Activated naive CD8-positive, alpha-beta T cell treated with anti-CD3 and anti-CD28 coated beads, Interleukin-2, amount 10 ng/mL, durations not matched to agents 7 days and 5 days (primary cell): ENCODE data around the gene MEGF11. TPM values are rescaled to one million over a fixed set of nuclear protein-coding genes. Genes with fewer than 3 reads are reported as not detected.

ENCODE experiments used
- ATAC-seq: fragments of 150-1000 bp; cut with Tn5 transposase; one replicate; pipeline ENCODE4 v1.10.0; 2021; ENCODE audit warnings: low read depth, moderate library complexity
- POLR2A ChIA-PET: fragments of 350-600 bp; sonication (Branson Sonifier 250); formaldehyde crosslinking; loops from one replicate; lab custom pipeline; 2021; ENCODE audit warnings: antibody characterized with exemption; lab: Charles Lee
- DNase-seq: peaks from one replicate; pipeline ENCODE4 v3.0.0; 2021
- H3K27ac Mint-ChIP-seq: one replicate; pipeline ENCODE4 v1.8.0; 2022; ENCODE audit warnings: mild to moderate bottlenecking, mixed read lengths
- H3K27me3 Mint-ChIP-seq: one replicate; pipeline ENCODE4 v1.8.0; 2022; ENCODE audit warnings: mild to moderate bottlenecking, moderate library complexity, mixed read lengths
- H3K36me3 Mint-ChIP-seq: one replicate; pipeline ENCODE4 v1.8.0; 2021; ENCODE audit warnings: mild to moderate bottlenecking, mixed read lengths
- H3K4me1 Mint-ChIP-seq: one replicate; pipeline ENCODE4 v1.8.0; 2021; ENCODE audit warnings: mixed read lengths
- H3K4me3 Mint-ChIP-seq: one replicate; pipeline ENCODE4 v1.8.0; 2022; ENCODE audit warnings: mild to moderate bottlenecking, moderate library complexity, mixed read lengths
- H3K9me3 Mint-ChIP-seq: one replicate; pipeline ENCODE4 v1.8.0; 2021; ENCODE audit warnings: mixed read lengths
- total RNA-seq, 2 experiments: library from RNA; stranded (reverse); gene quantifications; one replicate each; pipeline ENCODE4 v1.2.3, GENCODE V29; 2021

Gene MEGF11
- total RNA-seq, 2 experiments from 2014 or later = not detected

DNA sequence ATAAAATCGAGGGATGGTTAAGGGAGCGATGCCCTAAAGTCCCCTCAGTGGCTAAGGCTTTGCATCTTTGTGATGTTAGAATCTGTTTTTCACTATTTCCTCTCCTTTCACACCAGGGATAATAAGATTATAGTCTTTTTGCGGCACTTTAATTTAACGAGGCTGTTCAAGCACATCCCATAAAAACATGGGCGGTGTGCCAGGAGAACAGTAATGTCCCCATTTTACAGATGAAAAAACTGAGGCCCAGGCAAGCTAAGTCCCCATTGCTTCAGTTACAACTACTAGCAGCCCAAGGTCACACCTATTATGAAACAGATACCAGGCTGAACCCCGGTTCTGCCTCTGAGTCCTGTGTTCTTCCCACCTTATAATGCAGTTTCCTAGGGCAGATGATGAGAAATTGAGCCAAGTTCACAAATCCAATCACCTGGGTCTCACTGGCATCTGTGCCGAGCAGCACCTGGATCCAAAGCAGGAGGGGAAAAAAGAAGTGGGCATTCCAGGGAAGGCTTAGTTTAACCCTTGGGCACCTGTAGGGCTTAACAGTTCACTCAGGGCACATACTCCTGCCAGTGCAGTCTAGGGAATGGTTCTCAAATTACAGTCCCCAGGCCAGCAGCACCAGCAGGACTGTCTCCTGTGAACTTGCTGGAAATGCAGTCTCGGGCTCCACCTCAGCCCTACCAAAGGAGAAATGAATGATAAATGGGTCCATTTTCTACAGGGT, 215.0 kb downstream of the MEGF11 start:
- H3K27ac Mint-ChIP-seq = no peak overlapping the region
- POLR2A ChIA-PET = interaction anchor here (0.5 kb wide), 1 partner anchor 52 kb away, joined by 5 read pairs; no protein-coding TSS in a partner anchor
- no peaks in the 10 kb centered on the region for H3K9me3 Mint-ChIP-seq
- no peaks in the 10 kb centered on the region for H3K36me3 Mint-ChIP-seq
- DNase-seq (no peak), ATAC-seq (no peak)
- H3K4me1 Mint-ChIP-seq = no peaks in the 10 kb centered on the region
- peaks cover 42% of the 10 kb centered on the region for H3K27me3 Mint-ChIP-seq
- H3K4me3 Mint-ChIP-seq = no peak overlapping the region

GRCh38 chr15:66036859-66037258, 216.7 kb downstream of the MEGF11 start:
- Mint-ChIP-seq H3K9me3 (peaks cover 3% of the 10 kb centered on the region), H3K27me3 (peaks cover 36% of the 10 kb centered on the region), H3K4me1 (no peaks in the 10 kb centered on the region), H3K36me3 (peaks cover 1% of the 10 kb centered on the region), H3K27ac (no peak overlapping the region), H3K4me3 (no peak overlapping the region)
- no peak for DNase-seq
- ATAC-seq = no peak
- POLR2A ChIA-PET = no interaction called here

DNA sequence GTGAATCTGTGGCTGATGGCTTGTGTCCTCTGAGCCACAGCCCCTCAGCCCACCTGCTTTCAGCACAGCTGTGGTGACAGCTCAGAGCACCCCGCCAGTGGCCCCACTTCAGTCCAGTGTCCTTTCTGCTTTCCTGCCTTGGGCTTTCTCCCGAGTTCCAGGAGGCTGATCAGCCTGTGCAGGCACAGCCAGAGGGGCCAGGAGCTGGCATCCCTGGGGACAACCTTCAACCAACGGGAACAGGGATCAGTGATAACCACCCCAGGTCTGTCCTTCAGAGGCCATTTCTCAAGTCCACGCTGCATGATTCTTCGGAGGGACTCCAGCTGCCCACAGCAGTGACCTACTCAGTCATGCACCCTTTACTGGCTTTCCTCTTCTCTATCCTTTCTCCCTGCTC, 217.6 kb downstream of the MEGF11 start:
- peaks cover 39% of the 10 kb centered on the region for H3K27me3 Mint-ChIP-seq
- DNase-seq = no peak
- H3K4me3 Mint-ChIP-seq = no peak overlapping the region
- no peak overlapping the region for H3K27ac Mint-ChIP-seq
- no peak for ATAC-seq
- H3K9me3 Mint-ChIP-seq = peaks cover 3% of the 10 kb centered on the region
- no peaks in the 10 kb centered on the region for H3K4me1 Mint-ChIP-seq
- H3K36me3 Mint-ChIP-seq = peaks cover 1% of the 10 kb centered on the region
- POLR2A ChIA-PET = no interaction called here

GRCh38 chr15:66033143-66033542, 220.4 kb downstream of the MEGF11 start:
- no peak overlapping the region for H3K27ac Mint-ChIP-seq
- peaks cover 4% of the 10 kb centered on the region for H3K4me1 Mint-ChIP-seq
- ATAC-seq = no peak
- no peak overlapping the region for H3K4me3 Mint-ChIP-seq
- H3K36me3 Mint-ChIP-seq = peaks cover 1% of the 10 kb centered on the region
- H3K9me3 Mint-ChIP-seq = peaks cover 3% of the 10 kb centered on the region
- POLR2A ChIA-PET = no interaction called here
- no peak for DNase-seq
- H3K27me3 Mint-ChIP-seq = peaks cover 28% of the 10 kb centered on the region

DNA sequence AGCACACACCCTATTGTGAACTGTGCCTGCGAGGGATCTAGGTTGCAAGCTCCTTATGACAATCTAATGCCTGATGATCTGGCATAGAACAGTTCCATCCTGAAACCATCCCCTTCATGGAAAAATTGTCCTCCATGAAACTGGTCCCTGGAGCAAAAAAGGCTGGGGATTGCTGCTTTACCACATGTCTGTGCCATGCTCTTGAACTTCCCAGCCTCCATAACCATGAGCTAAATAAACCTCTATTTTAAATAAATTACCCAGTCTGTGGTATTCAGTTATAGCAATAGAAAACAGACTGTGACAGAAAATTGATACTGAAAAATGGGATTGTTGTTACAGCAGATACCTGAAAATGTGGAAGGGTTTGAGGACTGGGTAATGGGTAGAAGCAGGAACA, 221.5 kb downstream of the MEGF11 start:
- peaks cover 1% of the 10 kb centered on the region for H3K36me3 Mint-ChIP-seq
- H3K27me3 Mint-ChIP-seq = peaks cover 22% of the 10 kb centered on the region
- H3K9me3 Mint-ChIP-seq = peaks cover 3% of the 10 kb centered on the region
- no peak for DNase-seq
- no peak overlapping the region for H3K27ac Mint-ChIP-seq
- no peak for ATAC-seq
- no peak overlapping the region for H3K4me3 Mint-ChIP-seq
- POLR2A ChIA-PET = no interaction called here
- peaks cover 8% of the 10 kb centered on the region for H3K4me1 Mint-ChIP-seq

- peaks cover 3% of the 10 kb centered on the region for H3K9me3 Mint-ChIP-seq
- DNase-seq = no peak
- H3K27ac Mint-ChIP-seq = no peak overlapping the region
- POLR2A ChIA-PET = no interaction called here
- ATAC-seq = no peak
- peaks cover 8% of the 10 kb centered on the region for H3K4me1 Mint-ChIP-seq
- peaks cover 1% of the 10 kb centered on the region for H3K36me3 Mint-ChIP-seq
- peaks cover 18% of the 10 kb centered on the region for H3K27me3 Mint-ChIP-seq
- H3K4me3 Mint-ChIP-seq = no peak overlapping the region
These were observed 222.9 kb downstream of the MEGF11 start for GRCh38 chr15:66030650-66031049.

DNA sequence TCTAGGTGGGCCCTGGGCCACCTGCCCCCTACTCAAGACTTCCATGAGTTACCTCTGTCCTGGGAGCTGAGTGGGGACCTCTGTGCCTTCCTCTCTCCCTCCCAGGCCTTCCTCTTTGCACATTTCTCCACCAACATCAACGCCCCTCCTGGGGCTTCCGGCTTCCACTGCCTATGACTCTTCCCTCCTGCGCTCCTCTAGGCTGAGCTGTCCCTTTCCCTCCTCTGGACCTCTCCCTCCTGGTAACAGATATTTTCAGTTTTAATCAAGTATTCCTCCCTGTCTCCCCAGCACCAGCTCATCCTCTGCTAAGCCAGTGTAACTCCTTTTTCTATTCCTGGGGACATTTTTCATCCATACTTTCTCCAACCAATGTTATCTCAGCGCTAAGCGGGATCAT, 223.9 kb downstream of the MEGF11 start:
- DNase-seq = no peak
- H3K4me3 Mint-ChIP-seq = no peak overlapping the region
- POLR2A ChIA-PET = no interaction called here
- H3K27me3 Mint-ChIP-seq = peaks cover 11% of the 10 kb centered on the region
- ATAC-seq = no peak
- H3K27ac Mint-ChIP-seq = no peak overlapping the region
- peaks cover 8% of the 10 kb centered on the region for H3K4me1 Mint-ChIP-seq
- H3K9me3 Mint-ChIP-seq = peaks cover 3% of the 10 kb centered on the region
- H3K36me3 Mint-ChIP-seq = peaks cover 1% of the 10 kb centered on the region

DNA sequence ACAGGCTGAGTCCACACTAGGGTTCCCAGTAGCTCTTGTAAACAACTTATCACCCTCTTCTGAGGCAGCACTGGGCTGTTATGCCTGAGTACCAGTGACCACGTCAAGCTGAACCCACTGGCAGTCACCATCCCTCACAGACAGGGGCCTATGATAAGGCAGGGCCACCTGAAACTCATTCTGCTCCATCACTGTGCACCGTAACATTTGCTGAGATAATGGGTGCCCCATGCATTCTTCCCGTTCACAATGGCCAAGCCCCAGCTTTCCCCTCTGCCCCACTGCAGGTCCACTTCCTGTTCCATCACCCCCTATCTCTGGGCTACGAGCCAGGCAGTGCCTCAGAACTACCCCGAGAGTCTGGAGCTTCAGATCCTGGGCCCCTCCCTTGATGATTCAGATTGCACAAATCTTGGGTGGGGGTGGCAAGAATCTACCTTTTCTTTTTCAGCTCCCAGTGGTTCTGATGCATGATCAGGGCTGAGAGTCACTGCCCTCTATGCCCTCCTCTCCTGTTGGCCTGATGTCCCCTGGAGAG, 226.2 kb downstream of the MEGF11 start:
- DNase-seq (no peak), ATAC-seq (no peak)
- Mint-ChIP-seq H3K27me3 (peaks cover 12% of the 10 kb centered on the region), H3K36me3 (no peaks in the 10 kb centered on the region), H3K4me1 (peaks cover 8% of the 10 kb centered on the region), H3K9me3 (no peaks in the 10 kb centered on the region), H3K27ac (no peak overlapping the region), H3K4me3 (no peak overlapping the region)
- POLR2A ChIA-PET = interaction anchor here (0.6 kb wide), 1 partner anchor 166 kb away, joined by 3 read pairs; no protein-coding TSS in a partner anchor

GRCh38 chr15:66025972-66026371, 227.6 kb downstream of the MEGF11 start:
- H3K27ac Mint-ChIP-seq = no peak overlapping the region
- no peak overlapping the region for H3K4me3 Mint-ChIP-seq
- H3K9me3 Mint-ChIP-seq = no peaks in the 10 kb centered on the region
- H3K36me3 Mint-ChIP-seq = no peaks in the 10 kb centered on the region
- DNase-seq (no peak), ATAC-seq (no peak)
- POLR2A ChIA-PET = no interaction called here
- H3K27me3 Mint-ChIP-seq = peaks cover 9% of the 10 kb centered on the region
- H3K4me1 Mint-ChIP-seq = peaks cover 8% of the 10 kb centered on the region

DNA sequence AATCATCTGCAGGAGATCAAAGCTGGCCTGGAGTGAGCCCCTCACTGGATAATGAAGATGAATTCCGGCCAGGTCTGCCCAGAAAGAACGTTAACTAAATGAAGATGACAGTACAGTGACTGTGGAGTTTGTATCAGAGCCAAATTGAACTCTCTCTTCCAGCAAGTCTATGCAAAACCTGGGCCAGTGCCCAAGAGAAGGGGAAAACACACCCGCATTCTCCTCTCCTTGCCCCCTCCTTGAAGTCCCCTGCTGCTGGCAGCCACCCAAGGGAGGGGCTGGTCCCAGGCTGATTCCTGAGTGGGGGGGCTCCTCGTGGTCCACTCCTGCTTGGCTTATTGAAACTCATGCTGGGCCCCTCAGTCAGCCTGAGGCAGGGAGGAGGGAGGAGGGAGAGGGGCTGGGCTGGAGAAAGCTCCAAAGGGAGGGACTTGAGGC, 228.5 kb downstream of the MEGF11 start:
- POLR2A ChIA-PET = no interaction called here

GRCh38 chr15:66024116-66024515, 229.4 kb downstream of the MEGF11 start:
- H3K36me3 Mint-ChIP-seq = no peaks in the 10 kb centered on the region
- no peak for DNase-seq
- peaks cover 10% of the 10 kb centered on the region for H3K27me3 Mint-ChIP-seq
- H3K4me3 Mint-ChIP-seq = no peak overlapping the region
- peaks cover 8% of the 10 kb centered on the region for H3K4me1 Mint-ChIP-seq
- H3K9me3 Mint-ChIP-seq = no peaks in the 10 kb centered on the region
- ATAC-seq = no peak
- POLR2A ChIA-PET = no interaction called here
- H3K27ac Mint-ChIP-seq = no peak overlapping the region

More for the DNA sequence above, 228.5 kb downstream of the MEGF11 start:
- no peak overlapping the region for H3K4me3 Mint-ChIP-seq
- DNase-seq (no peak), ATAC-seq (no peak)
- H3K36me3 Mint-ChIP-seq = no peaks in the 10 kb centered on the region
- H3K27me3 Mint-ChIP-seq = peaks cover 9% of the 10 kb centered on the region
- H3K27ac Mint-ChIP-seq = no peak overlapping the region
- H3K4me1 Mint-ChIP-seq = peaks cover 8% of the 10 kb centered on the region
- no peaks in the 10 kb centered on the region for H3K9me3 Mint-ChIP-seq

DNA sequence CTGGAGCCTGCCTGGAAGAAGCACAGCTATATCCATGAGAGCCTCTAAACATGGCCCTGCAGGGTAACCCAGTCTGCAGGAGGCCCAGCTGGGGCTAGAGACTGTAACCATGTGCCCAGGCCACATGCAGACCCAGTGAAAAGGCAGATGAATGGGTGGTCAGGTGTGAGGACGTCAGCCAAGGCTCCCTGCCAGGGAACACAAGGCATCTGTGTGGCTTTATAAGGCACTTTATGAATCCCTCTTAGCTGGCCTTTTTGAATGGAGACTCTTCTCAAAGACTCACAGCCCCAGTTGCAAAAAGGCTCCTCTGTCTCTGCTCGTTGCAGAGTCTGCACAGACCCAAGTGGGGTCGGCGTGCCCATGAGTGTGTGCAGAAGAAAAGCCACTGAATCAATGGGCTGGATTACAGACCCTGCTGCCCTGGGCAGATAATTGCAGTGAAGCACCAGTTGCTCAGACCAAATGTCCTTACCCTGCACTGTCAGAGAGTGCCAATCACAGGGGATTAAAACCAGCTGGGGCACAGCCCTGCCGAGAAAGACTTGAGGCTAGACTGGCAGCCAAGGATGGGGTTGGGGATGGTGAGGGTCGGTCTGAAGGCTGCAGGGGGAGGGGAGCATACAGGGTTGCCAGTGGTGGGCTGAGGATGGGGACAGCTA, 230.1 kb downstream of the MEGF11 start:
- Mint-ChIP-seq H3K36me3 (no peaks in the 10 kb centered on the region), H3K27me3 (peaks cover 12% of the 10 kb centered on the region), H3K9me3 (no peaks in the 10 kb centered on the region), H3K27ac (no peak overlapping the region), H3K4me3 (no peak overlapping the region), H3K4me1 (peaks cover 4% of the 10 kb centered on the region)
- DNase-seq = no peak
- POLR2A ChIA-PET = no interaction called here
- no peak for ATAC-seq

GRCh38 chr15:66022163-66022525, 231.4 kb downstream of the MEGF11 start:
- H3K9me3 Mint-ChIP-seq = no peaks in the 10 kb centered on the region
- H3K4me3 Mint-ChIP-seq = no peak overlapping the region
- no peak for DNase-seq
- no peak overlapping the region for H3K27ac Mint-ChIP-seq
- H3K4me1 Mint-ChIP-seq = no peaks in the 10 kb centered on the region
- POLR2A ChIA-PET = no interaction called here
- no peaks in the 10 kb centered on the region for H3K36me3 Mint-ChIP-seq
- H3K27me3 Mint-ChIP-seq = peaks cover 12% of the 10 kb centered on the region
- ATAC-seq = no peak
